Measurements from ENCODE around the gene CPZ.

- TF ChIP-seq POLR2A (IDR thresholded peaks at IDR 0.05; ENCODE audit: low read depth) (no peak), CTCF (IDR thresholded peaks at IDR 0.05) (no peak), EP300 (IDR thresholded peaks at IDR 0.05) (no peak)
These were observed 71.7 kb downstream of the CPZ start for GRCh38 chr4:8664031-8664805.
